A549 treated with ZK216348 at 1 μM for 4 hours (cell line): ENCODE results near the gene DDX52. TPM values are rescaled to one million over a fixed set of nuclear protein-coding genes. Genes with fewer than 3 reads are reported as not detected.

ENCODE experiments used
- total RNA-seq: library from RNA; stranded (reverse); fragments of 200-300 nt; extraction: Qiagen RNA extraction; gene quantifications from 5 replicates; pipeline ENCODE4 v1.2.3, GENCODE V29; 2022; ENCODE audit warnings: low read depth

Gene DDX52
- 24.5 to 30.1 TPM (median 28.5 TPM) in 5 replicates for total RNA-seq

GRCh38 chr17:37643118-37643766, at the start of gene DDX52:
Gene DDX52, minus strand, starts transcription at chr17:37643446. Its CDS starts 26 bp downstream, at chr17:37643420.

GRCh38 chr17:37609170-37610040, 33.8 kb downstream of the DDX52 start, which contains the start of gene SYNRG:
Gene SYNRG, minus strand, starts transcription at chr17:37609418. Its CDS starts 63 bp downstream, at chr17:37609355.

Other genes with a start within 250 kb of the DDX52 start
- gene ACACA, start 236.6 kb downstream of the DDX52 start, total RNA-seq: 46.1 to 60.8 TPM (median 52.1 TPM) in 5 replicates
- gene TADA2A, start 236.6 kb downstream of the DDX52 start, total RNA-seq: 12.4 to 18.5 TPM (median 13.0 TPM) in 5 replicates
- 42.2 to 50.6 TPM (median 48.9 TPM) in 5 replicates for gene DUSP14, start 153.6 kb downstream of the DDX52 start, total RNA-seq
- 11.6 to 15.1 TPM (median 12.9 TPM) in 5 replicates for gene SYNRG, start 34.0 kb downstream of the DDX52 start, total RNA-seq
- 17.9 to 24.3 TPM (median 22.8 TPM) in 5 replicates for gene HNF1B, start 101.6 kb upstream of the DDX52 start, total RNA-seq